Endothelial cell of umbilical vein (primary cell): ENCODE results near the gene SART1. TPM values are rescaled to one million over a fixed set of nuclear protein-coding genes. Genes with fewer than 3 reads are reported as not detected.

Experiments
- BruUV-seq: library from RNA; stranded (reverse); fragments of 400-500 nt; replicated peaks from 2 replicates; lab custom pipeline; 2021; lab: Mats Ljungman, UMichigan
- CTCF ChIA-PET: fragments of 300-600, 350-600 bp; sonication (Branson Sonifier 250); formaldehyde crosslinking; loops from one replicate; lab custom pipeline; 2021; ENCODE audit warnings: antibody characterized with exemption, inconsistent platforms; lab: Charles Lee
- POLR2A ChIA-PET: fragments of 300-600, 350-600 bp; sonication (Branson Sonifier 250); formaldehyde crosslinking; loops from one replicate; lab custom pipeline; 2021; ENCODE audit warnings: antibody characterized with exemption, inconsistent platforms; lab: Charles Lee
- DNase-seq: peaks from one replicate; pipeline ENCODE4 v3.0.0-alpha.2; 2011; ENCODE audit warnings: low read depth, low spot score
- FAIRE-seq: peaks from 2 replicates; lab custom pipeline; 2011; peaks lifted over from hg19 to GRCh38; lab: Jason Lieb, UNC
- H2AFZ ChIP-seq: 2 replicates; pipeline ENCODE4 v1.6.0; 2012; ENCODE audit warnings: low read depth, low read length, control low read depth, inconsistent platforms
- H3K27ac ChIP-seq: 2 replicates; pipeline ENCODE4 v1.5.1; 2011; ENCODE audit warnings: low read depth, mild to moderate bottlenecking, control low read depth, low read length, moderate library complexity; ENCODE audit not compliant: insufficient read depth
- H3K27me3 ChIP-seq, 2 experiments: 2 replicates each; pipeline versions ENCODE4 v1.6.0 to v1.6.1; 2011; ENCODE audit warnings: low read length in 2 of 2, mixed read lengths in 1 of 2; ENCODE audit not compliant: control insufficient read depth in 2 of 2, insufficient read depth in 2 of 2
- H3K36me3 ChIP-seq, 2 experiments: 2 replicates in 1 of 2; 3 replicates in 1 of 2; pipeline ENCODE4 v1.5.1; 2011; ENCODE audit warnings: low read length in 2 of 2, mild to moderate bottlenecking in 1 of 2, moderate library complexity in 1 of 2; ENCODE audit not compliant: control insufficient read depth in 2 of 2, insufficient read depth in 2 of 2; ENCODE audit errors: extremely low read depth in 1 of 2
- H3K4me1 ChIP-seq: 3 replicates; pipeline ENCODE4 v1.5.1; 2011; ENCODE audit warnings: mild to moderate bottlenecking, low read length; ENCODE audit not compliant: control insufficient read depth, insufficient read depth; ENCODE audit errors: extremely low read depth
- H3K4me2 ChIP-seq: 2 replicates; pipeline ENCODE4 v1.6.1; 2011; ENCODE audit warnings: low read length, control low read depth, mixed read lengths; ENCODE audit not compliant: insufficient read depth
- H3K4me3 ChIP-seq, 3 experiments: fragments of 200-600 bp in 1 of 3; sonication (generic), shearing (Covaris generic) in 1 of 3; replicated peaks in 1 of 3; 2 replicates each; pipeline ENCODE4 v1.5.1; 2011 to 2016; ENCODE audit warnings: control low read depth in 3 of 3, low read length in 3 of 3, mild to moderate bottlenecking in 2 of 3, inconsistent platforms in 1 of 3, low read depth in 1 of 3, moderate library complexity in 1 of 3; ENCODE audit not compliant: insufficient read depth in 1 of 3
- H3K79me2 ChIP-seq: 2 replicates; pipeline ENCODE4 v1.6.0; 2012; ENCODE audit warnings: low read length, inconsistent platforms; ENCODE audit not compliant: control insufficient read depth, insufficient read depth
- H3K9ac ChIP-seq: replicated peaks from 2 replicates; pipeline ENCODE3; 2011; ENCODE audit warnings: low read length, control low read depth; ENCODE audit not compliant: insufficient read depth; ENCODE audit errors: extremely low read depth
- H3K9me1 ChIP-seq: replicated peaks from 3 replicates; pipeline ENCODE4 v1.6.0; 2011; ENCODE audit warnings: mild to moderate bottlenecking, low read length; ENCODE audit not compliant: control insufficient read depth, insufficient read depth; ENCODE audit errors: extremely low read depth
- H3K9me3 ChIP-seq: replicated peaks from 2 replicates; pipeline ENCODE4 v1.5.1; 2012; ENCODE audit warnings: low read length, inconsistent platforms; ENCODE audit not compliant: control insufficient read depth, insufficient read depth
- H4K20me1 ChIP-seq: replicated peaks from 2 replicates; pipeline ENCODE3; 2011; ENCODE audit warnings: mild to moderate bottlenecking, low read length; ENCODE audit not compliant: control insufficient read depth, insufficient read depth; ENCODE audit errors: extremely low read depth
- EZH2 ChIP-seq: IDR thresholded peaks from 2 replicates; pipeline ENCODE4 v1.6.1; 2012; ENCODE audit warnings: borderline replicate concordance, low read depth, mild to moderate bottlenecking, moderate library complexity, low read length, inconsistent platforms; ENCODE audit not compliant: severe bottlenecking
- FOS ChIP-seq: IDR thresholded peaks from 2 replicates; pipeline ENCODE4 v1.6.1; 2011; ENCODE audit warnings: mild to moderate bottlenecking, low read length, moderate library complexity, borderline replicate concordance; ENCODE audit not compliant: insufficient read depth
- GATA2 ChIP-seq: IDR thresholded peaks from 2 replicates; pipeline ENCODE4 v1.7.0; 2011; ENCODE audit warnings: low read depth, mild to moderate bottlenecking, moderate library complexity, mixed read lengths, low read length; ENCODE audit not compliant: insufficient read length, insufficient read depth
- JUN ChIP-seq: IDR thresholded peaks from 2 replicates; pipeline ENCODE4 v1.6.1; 2011; ENCODE audit warnings: borderline replicate concordance, low read depth; ENCODE audit not compliant: insufficient read length, insufficient read depth
- MAX ChIP-seq: IDR thresholded peaks from 2 replicates; pipeline ENCODE4 v1.6.1; 2011; ENCODE audit not compliant: insufficient read depth, insufficient read length
- MYC ChIP-seq: IDR thresholded peaks from one replicate; pipeline ENCODE4 v1.6.1; 2011; ENCODE audit warnings: mild to moderate bottlenecking, low read depth, low read length
- POLR2A ChIP-seq: IDR thresholded peaks from 2 replicates; pipeline ENCODE4 v1.6.1; 2012; ENCODE audit warnings: low read depth, mild to moderate bottlenecking, control low read depth, low read length
- POLR2AphosphoS5 ChIP-seq: IDR thresholded peaks from 2 replicates; pipeline ENCODE4 v1.6.1; 2012; ENCODE audit warnings: low read depth, mild to moderate bottlenecking, control low read depth, low read length, moderate library complexity; ENCODE audit not compliant: insufficient read depth
- dilution Hi-C: fragments of 300-500 bp; cut with MboI; formaldehyde crosslinking; loops from one replicate; pipeline ENCODE4 v1.15.0; 2019; ENCODE audit warnings: low sequenced_read_pairs; ENCODE audit not compliant: extremely low pct_ligation_motif_present
- intact Hi-C: fragments of 100-400 bp; cut with micrococcal nuclease; formaldehyde crosslinking; loops from one replicate; pipeline ENCODE4 v1.10.0; 2022
- polyA plus RNA-seq, 4 experiments: library from polyadenylated mRNA; depleted of rRNA in 3 of 4; stranded (reverse) in 3 of 4; unstranded in 1 of 4; fragments of >200 nt; gene quantifications; 2 replicates each; pipeline versions ENCODE4 v1.2.1 to v1.2.3, GENCODE V29; 2011 to 2012; ENCODE audit warnings: missing spikeins in 1 of 4
- total RNA-seq: library from RNA; stranded (reverse); gene quantifications from 2 replicates; pipeline ENCODE4 v1.2.3, GENCODE V29; 2021
- TF ChIP-seq, protein P1 (sequence below), 2 donors: IDR thresholded peaks; 1 replicate in 1 of 2; 2 replicates in 1 of 2; pipeline ENCODE4 v1.5.1; 2011; ENCODE audit warnings: low read length in 2 of 2, mild to moderate bottlenecking in 2 of 2, moderate library complexity in 2 of 2, control low read depth in 1 of 2, inconsistent platforms in 1 of 2, low read depth in 1 of 2; ENCODE audit not compliant: insufficient read depth in 1 of 2; ENCODE audit errors: extremely low read depth in 1 of 2

The SART1 gene
- total and polyA plus RNA-seq, 2 donors (not counting 3 experiments of a cell fraction or from before 2014, with no cell fraction given) = 21.8 to 62.7 TPM

- FAIRE-seq (no peak), DNase-seq (no peak)
- H3K27ac ChIP-seq = no peak overlapping the region
- intact Hi-C loops = no loop called here
- H3K4me1 ChIP-seq = peaks cover 21% of the 10 kb centered on the region
- no peaks in the 10 kb centered on the region for H3K79me2 ChIP-seq
- dilution Hi-C loops = no loop called here
- BruUV-seq = no TSS peak
- H3K4me3 ChIP-seq = no peak overlapping the region
- no peaks in the 10 kb centered on the region for H3K9me1 ChIP-seq
- no peak for TF ChIP-seq EZH2
- no peak for TF ChIP-seq MYC
- H3K9me3 ChIP-seq = no peaks in the 10 kb centered on the region
- no peak overlapping the region for H2AFZ ChIP-seq
- H4K20me1 ChIP-seq = no peaks in the 10 kb centered on the region
- ChIA-PET POLR2A (no interaction called here), CTCF (interaction anchor here (0.7 to 3.2 kb wide), 3 partner anchors 8 to 54 kb away, joined by 3 to 16 read pairs (median 10); no protein-coding TSS in a partner anchor)
- peaks cover 2% of the 10 kb centered on the region in 2 experiments for H3K27me3 ChIP-seq
- H3K9ac ChIP-seq = no peak overlapping the region
- H3K4me2 ChIP-seq = no peak overlapping the region
- no peaks in the 10 kb centered on the region for H3K36me3 ChIP-seq
These were observed 52.2 kb downstream of the SART1 start for GRCh38 chr11:66013762-66014100.

DNA sequence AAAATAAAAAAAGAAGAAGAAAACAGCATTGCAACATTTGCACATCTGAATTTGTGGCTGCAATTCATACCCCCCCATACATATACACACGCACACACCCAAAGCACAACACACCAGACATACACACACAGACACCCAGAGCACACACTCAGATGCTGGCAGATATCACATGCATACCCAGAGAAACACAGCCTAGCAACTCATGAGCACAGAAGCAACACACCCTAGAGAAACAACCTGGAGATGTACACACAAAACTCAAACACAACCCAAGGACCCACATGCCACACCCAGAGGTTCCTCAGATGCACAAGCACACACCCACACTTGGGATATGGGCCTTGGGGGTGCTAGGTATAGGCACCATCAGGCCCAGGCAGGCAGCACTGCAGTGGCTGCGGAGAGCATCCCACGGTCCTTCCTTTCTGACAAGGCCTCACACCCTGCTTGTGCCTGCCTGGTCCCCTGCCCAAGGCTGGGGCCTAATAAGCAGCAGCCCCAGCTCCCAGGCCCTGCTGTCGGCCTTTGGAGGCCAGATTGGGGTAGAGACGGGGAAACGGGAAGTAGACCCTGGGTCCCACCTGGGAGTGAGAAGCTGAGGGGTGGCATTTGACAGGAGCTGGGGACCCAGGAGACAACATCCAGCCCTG, 53.4 kb downstream of the SART1 start:
- no TSS peak for BruUV-seq
- Histone ChIP-seq H3K4me1 (peaks cover 21% of the 10 kb centered on the region), H3K9me1 (no peaks in the 10 kb centered on the region), H3K27ac (peak overlapping the region; percentile 84), H4K20me1 (no peaks in the 10 kb centered on the region), H3K4me2 (peak overlapping the region; percentile 19), H3K36me3 (no peaks in the 10 kb centered on the region), H3K79me2 (no peaks in the 10 kb centered on the region), H3K27me3 (peaks cover 2% of the 10 kb centered on the region in 2 experiments), H2AFZ (peak overlapping the region; percentile 43), H3K9me3 (no peaks in the 10 kb centered on the region), H3K4me3 (no peak overlapping the region), H3K9ac (peak overlapping the region; percentile 48)
- CTCF ChIA-PET = interaction anchor here (0.6 to 1.8 kb wide), 4 partner anchors 26 to 127 kb away, joined by 4 to 5 read pairs (median 4); partner anchors contain the start of gene FIBP
- POLR2A ChIA-PET = no interaction called here
- dilution Hi-C loops (no loop called here), intact Hi-C loops (no loop called here)
- FAIRE-seq = no peak
- TF ChIP-seq, protein P1, sequence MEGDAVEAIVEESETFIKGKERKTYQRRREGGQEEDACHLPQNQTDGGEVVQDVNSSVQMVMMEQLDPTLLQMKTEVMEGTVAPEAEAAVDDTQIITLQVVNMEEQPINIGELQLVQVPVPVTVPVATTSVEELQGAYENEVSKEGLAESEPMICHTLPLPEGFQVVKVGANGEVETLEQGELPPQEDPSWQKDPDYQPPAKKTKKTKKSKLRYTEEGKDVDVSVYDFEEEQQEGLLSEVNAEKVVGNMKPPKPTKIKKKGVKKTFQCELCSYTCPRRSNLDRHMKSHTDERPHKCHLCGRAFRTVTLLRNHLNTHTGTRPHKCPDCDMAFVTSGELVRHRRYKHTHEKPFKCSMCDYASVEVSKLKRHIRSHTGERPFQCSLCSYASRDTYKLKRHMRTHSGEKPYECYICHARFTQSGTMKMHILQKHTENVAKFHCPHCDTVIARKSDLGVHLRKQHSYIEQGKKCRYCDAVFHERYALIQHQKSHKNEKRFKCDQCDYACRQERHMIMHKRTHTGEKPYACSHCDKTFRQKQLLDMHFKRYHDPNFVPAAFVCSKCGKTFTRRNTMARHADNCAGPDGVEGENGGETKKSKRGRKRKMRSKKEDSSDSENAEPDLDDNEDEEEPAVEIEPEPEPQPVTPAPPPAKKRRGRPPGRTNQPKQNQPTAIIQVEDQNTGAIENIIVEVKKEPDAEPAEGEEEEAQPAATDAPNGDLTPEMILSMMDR (IDR thresholded peaks at IDR 0.05; ENCODE audit: extremely low read depth in 1 of 2, insufficient read depth in 1 of 2, low read depth in 1 of 2, low read length in 2 of 2) = no peak
- TF ChIP-seq GATA2 (no peak), POLR2A (no peak), EZH2 (no peak), POLR2AphosphoS5 (no peak), JUN (no peak), MAX (no peak), FOS (no peak), MYC (no peak)
- DNase-seq = no peak
